Activated CD8-positive, alpha-beta memory T cell treated with anti-CD3 and anti-CD28 coated beads for 4 hours (primary cell): ENCODE measurements around the gene H6PD.
"Not testable (repeated sequence)": the region's sequence is repeated elsewhere in the genome, so short reads cannot be mapped to it uniquely, and the experiment has no call there.

Experiments used
- DNase-seq, 2 donors: peaks; one replicate each; pipeline ENCODE4 v3.0.0-alpha.2; 2020; ENCODE audit warnings: low read depth in 2 of 2

Gene H6PD

DNA sequence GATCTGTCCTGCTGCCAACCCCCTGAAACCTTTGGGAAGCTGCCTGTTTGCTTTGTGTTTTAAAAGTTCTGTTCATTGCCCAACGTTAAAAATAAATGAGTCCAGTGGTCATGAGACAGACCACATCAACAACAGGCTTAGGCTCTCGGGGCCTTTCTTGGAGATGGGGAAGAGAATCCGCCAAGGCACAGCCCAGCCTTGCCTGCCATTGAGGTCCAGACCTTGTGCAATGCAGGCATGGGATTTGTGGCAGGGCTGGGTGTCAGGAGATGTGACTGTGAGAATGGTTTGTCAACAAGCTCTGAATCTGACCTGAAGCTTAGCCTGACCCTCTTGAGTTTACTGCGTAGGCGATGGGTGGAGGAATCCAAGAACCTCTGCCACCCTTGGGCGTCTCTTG, 62.3 kb downstream of the H6PD start:
- no peak for DNase-seq

DNA sequence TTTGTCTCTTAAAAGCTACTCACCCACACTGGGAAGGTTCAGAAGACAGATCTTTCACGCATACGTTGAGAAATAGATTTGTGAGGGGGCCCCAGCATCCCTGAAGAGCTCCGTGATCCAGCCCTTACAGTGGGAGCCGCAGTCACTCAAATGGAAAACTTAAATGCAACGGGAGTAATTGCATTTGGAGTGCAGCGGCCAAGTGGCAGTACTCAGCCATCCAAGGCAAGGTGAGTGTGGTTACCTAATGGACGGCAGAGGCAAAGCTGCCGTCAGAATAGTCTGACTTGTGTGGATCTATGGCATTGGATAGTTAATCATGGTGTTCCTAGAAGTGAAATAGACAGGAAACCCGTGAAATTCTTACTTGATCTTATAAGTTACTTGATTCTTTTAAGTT, 63.3 kb downstream of the H6PD start:
- DNase-seq = no peak

DNA sequence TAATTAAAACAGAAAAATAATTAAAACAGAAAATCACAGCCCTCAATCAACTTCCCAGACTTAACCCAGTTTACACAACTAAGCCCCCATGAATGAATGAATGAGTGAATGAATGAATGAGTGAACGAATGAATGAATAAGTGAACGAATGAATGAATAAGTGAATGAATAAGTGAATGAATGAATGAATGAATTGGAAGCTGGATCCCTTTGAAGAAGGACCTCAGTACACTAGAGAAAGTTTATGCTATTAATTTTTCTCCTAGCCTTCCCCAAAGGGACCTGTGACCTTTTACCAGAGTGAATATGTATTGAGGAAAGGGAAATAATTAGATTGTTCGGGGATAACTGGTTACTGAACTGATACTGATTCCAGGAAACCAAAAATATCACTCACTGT, 63.7 kb downstream of the H6PD start:
- DNase-seq = no peak

DNA sequence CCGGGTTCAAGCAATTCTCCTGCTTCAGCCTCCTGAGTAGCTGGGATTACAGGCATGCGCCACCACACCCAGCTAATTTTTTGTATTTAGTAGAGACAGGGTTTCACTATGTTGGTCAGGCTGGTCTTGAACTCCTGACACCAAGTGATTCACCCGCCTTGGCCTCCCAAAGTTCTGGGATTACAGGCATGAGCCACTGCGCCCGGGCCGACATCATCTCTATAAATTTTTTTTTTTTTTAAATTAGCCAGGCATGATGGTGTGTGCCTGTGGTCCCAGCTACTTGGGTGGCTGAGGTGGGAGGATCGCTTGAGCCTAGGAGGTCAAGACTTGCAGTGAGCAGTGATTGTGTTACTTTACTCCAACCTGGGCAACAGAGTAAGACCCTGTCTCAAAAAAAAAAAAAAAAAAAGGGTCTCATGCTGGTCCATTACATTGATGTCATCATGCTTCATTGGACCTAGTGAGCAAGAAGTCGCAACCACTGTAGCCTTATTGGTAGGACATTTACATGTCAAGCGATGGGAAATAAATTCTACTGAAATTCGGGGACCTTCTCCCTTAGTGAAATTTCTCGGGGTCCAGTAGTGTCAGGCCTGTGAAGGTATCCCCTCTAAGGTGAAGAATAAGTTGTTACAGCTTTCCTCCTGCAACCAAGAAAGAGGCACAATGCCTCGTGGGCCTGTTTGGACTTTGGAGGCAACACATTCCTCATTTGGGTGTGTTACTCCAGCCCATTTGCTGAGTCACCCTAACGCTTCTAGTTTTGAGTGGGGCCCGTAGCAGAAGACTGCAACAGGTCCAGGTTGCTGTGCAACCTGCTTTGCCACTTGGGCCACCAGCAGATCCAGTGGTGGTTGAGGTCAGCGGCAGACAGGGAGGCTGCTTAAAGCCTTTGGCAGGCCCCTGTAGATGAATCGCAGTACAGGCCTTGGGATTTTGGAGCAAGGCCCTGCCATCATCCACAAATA, 65.3 kb downstream of the H6PD start:
- DNase-seq = not testable (repeated sequence)

DNA sequence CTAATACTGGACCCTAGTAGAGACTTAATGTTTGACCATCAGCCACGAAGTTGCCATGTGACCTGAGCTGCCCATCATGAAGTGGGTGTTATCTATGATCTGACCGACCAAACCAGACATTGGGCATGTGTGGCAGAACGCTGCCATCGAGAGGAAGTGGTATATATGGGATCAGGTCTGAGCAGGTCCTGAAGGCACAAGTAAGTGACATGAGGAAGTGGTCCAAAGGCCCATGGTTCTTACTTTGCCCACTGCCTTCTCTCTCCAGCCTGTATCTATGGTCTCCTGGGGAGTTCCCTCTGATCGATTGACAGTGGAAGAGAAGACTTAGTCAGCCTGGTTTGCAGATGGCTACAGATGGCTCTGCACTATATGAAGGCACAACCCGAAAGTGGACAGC, 66.0 kb downstream of the H6PD start:
- DNase-seq = no peak

DNA sequence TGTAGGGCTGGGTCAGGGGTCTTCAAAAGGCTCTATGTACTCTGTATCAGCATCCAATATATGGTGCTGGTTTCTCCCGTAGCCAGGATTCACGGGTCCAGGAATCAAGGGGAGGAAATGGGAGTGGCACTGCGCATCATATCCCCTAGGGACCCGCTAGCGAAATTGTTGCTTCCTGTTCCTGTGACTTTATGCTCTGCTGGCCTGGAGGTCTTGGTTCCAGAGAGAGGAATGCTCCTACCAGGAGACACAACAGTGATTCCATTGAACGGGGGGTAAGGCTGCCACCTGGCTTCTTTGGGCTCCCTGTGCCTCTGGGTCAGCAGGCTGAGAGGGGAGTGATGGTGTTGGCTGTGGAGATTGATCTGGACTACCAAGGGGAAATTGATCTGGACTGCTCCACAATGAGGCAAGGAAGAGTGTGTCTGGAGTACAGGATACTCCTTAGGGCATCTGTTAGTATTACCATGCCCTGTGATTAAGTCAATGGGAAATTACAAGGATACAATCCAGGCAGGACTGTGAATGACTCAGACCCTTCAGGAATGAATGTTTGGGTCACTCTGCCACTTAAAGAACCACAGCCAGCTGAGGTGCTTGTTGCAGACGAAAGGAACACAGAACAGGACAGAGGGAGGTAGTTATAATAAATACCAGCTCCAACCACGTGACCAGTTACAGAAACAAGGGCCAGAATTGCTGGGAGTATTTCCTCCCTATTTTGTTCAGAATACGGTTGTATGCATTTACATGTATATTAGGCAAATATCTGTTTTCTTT, 68.4 kb downstream of the H6PD start:
- no peak for DNase-seq

DNA sequence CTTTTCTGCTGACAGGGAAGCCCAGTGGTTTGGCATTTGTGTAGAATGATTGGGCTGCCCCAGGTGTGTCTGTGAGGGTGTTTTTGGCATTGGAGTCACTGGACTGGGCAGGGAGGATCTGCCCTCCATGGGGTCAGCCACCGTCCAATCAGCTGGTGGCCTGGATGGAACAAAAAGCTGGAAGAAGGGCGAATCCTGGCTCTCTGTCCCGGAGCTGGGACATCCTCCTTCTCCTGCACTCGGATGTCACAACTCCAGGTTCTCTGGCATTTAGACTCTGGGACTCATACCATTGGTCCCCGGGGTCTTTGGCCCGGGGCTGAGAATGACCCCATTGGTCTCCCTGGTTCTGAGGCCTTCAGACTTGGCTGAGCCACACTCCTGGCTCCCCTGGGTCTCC, 69.3 kb downstream of the H6PD start:
- no peak for DNase-seq

DNA sequence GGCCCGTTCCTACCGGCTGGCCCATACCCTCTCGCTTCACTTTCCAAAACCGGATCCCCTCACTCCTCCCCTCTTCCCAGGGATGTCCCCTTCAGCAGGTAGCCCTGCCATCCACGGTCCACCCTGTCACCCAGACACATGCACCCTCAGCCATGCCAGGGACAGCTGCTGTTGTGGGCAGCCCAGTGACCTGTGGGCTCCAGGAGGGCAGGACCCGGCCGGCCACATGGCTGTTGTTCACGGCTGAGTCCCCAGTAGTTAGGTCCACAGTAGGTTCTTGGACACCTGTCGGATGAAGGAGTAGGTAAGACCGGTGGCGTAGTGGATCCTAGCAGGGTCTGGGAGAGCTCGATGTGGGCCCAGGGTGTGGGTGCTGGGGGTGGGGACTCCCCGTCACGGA, 70.6 kb downstream of the H6PD start:
- no peak for DNase-seq

DNA sequence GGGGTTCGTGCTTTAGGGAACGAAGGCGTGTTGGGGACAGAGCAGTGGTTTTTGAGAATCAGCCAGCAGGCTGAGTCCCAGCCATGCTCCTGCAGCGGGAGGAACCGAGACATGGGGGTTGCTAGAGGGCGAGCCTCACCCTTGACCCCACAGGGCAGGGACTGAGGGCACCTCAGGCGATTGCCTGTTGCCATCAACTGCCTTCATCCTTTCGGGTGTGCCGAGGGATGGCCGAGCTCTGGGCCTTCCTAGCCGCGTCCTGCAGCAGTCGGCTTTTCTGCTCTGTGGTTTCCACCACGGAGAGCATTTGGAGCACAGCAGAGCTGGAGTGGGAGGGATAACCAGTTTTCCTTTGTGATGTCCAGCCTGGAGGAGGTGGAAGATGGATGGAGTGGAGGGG, 71.4 kb downstream of the H6PD start:
- DNase-seq = no peak

DNA sequence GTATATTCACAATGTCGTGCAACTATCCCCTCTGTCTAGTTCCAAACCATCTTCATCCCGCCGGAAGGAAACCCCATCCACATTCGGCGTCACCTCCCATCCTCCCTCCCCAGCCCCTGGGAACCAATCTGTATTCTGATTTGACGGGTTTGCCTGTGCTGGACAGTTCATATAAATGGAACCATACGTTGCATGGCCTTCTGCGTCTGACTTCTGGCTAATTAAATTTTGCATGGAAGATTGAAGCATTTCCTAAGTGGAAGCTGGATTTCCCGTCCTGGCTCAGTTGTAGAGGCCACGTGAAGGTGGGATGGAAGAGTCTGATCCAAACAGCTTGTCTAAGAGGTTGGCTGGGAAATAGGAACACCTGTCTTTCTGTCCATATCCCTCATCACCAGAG, 72.7 kb downstream of the H6PD start:
- DNase-seq = no peak

DNA sequence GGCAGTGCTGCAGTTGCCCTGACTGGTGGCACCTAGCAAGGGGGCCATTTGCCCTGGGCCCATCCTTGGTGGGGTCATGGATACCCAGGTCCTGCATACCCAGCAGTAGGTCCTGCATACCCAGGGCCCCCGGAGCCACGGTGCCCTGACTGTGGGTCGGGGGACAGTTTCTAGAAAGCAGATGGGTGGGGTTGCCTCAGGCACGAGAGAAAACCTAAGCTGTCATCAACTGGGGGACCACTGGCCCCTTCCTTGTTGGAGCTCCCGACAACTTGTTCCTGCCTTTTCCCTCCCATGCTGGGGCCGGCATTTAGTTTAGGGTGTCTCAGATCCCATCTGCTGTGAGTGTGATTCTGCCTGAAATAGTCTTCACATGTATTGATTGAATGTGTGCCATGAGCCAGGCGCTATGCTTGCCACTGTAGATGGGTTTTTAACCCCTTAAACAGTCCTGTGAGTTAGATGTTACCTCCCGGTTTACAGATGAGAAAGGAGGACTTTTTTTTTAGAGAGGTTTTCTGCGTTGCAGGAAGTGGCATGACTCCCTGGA, 73.7 kb downstream of the H6PD start:
- DNase-seq = no peak

DNA sequence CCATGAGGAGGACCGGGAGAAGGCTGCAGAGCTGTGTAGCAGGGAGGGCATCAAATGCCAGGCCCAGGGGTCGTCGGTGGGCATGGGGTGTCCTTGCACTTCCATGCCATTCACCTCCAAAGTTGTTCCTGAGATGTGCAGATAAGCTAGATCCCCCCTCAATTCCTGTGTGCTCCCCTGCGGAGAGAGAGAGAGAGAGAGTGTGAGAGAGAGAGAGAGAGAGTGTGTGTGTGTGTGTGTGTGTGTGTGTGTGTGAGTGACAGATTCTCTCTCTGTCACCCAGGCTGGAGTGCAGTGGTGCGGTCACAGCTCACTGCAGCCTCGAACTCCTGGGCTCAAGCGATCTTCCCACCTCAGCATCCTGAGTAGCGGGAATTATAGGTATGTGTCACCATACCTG, 74.5 kb downstream of the H6PD start:
- no peak for DNase-seq

DNA sequence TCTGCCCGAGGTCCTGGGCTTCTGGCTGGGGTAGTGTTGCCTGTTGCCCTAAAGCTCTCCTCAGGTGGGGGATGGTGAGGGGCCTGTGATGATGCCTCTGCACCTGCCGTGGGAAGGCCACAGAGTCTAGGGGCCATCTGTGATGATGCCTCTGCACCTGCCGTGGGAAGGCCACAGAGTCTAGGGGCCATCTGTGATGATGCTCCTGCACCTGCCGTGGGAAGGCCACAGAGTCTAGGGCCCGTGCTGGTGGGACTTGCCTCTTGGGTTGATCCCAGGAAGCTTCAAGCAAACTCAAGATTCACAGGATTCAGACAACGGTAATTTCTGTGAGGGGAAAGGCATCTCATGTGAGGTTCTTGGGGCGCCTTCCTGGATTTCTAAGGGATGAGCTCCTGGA, 75.4 kb downstream of the H6PD start:
- DNase-seq = no peak

DNA sequence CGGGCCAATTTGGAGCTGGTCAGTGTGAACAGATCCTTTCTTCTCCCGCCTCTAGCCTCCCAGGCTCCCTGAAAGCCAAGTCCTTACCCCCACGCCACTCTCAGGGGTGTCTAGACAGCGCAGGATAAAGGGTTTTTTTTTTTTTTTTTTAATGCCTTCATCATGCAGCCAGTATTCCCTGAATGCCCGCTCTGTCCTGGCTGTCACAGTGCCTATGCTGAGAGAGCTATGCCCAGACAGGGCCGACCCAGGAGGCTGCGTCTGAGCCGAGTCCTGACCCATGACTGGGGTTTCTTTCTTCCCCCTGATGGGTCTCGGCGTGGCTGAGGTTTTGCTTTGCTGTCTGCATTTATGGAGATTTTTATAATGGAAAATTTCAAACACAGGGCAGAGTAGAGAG, 76.5 kb downstream of the H6PD start:
- DNase-seq = no peak

DNA sequence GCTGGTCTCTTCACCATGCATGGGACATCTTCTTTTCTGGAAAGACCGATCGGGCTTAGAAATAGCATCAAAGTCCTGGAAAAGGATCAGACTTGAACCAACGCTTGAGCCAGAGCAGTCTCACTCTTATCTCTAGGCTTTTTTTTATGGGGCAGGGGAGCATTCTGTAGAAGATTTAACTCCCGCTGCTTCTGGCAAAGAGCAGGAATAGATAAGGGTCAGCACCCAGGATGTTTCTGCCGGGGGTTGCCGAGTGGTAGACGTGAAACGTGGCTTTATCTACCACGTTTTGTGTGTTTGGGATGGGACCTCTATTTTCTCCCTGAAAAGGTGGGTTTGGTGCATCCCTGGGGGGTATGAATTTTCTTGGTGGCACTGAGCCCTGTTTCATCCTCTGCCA, 76.9 kb downstream of the H6PD start:
- DNase-seq = no peak

DNA sequence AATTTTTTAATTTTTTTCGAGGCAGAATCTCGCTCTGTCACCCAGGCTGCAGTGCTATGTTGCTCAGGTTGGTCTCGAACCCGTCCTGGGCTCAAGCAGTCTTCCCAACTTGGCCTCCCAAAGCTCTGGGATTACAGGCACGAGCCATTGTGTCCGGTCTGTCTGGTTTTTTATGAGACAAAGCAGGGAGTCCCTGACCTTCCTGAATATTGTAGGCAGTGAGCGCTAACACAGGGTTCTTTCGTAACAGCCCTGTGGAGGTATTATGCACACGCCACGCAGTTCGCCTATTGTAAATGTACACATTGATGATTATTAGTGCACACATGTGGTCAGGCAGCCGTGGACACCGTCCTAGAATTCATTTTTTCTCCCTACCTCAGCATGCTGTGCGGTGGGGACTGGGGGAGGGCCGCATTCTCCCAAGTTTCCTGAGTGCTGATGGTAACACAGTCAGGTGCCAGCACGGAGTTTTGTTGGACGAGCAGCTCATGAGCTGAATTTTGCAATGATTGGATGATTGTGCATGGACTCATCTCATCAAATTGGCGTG, 77.7 kb downstream of the H6PD start:
- no peak for DNase-seq

DNA sequence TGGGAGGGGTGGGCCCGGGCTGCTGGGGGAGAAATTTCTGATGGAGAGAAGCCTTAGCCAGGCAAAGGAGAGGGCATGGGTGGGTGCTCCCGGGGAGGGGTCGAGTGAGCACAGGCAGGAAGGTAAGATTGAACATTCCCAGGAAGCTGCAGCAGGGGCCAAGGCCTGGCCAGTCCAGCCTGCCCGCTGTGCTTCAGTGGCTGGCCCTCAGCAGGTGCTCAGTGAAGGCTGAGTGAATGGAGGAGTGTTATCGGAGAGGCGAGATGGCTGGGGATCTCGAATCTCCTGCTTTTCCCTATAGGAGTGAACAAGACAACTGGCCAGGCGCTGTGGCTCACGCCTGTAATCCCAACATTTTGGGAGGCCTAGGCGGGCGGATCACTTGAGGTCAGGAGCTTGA, 79.0 kb downstream of the H6PD start:
- no peak for DNase-seq

DNA sequence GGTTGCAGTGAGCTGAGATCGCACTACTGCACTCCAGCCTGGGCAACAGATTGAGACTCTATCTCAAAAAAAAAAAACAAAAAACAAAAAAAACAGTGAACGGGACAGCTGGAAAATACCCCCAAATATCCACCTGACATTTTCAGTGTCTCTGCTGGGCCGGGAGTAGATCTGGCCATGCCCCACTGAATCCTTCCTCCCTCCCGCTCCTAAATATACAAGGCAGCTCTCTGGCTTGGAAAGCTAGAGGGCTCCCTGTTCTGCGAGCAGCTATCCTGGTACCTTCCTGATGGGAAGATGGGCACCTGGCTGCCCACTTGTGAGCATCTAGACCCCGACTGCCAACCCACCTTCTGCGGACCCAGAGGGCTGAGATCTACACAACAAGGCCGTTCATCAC, 79.5 kb downstream of the H6PD start:
- DNase-seq = no peak

DNA sequence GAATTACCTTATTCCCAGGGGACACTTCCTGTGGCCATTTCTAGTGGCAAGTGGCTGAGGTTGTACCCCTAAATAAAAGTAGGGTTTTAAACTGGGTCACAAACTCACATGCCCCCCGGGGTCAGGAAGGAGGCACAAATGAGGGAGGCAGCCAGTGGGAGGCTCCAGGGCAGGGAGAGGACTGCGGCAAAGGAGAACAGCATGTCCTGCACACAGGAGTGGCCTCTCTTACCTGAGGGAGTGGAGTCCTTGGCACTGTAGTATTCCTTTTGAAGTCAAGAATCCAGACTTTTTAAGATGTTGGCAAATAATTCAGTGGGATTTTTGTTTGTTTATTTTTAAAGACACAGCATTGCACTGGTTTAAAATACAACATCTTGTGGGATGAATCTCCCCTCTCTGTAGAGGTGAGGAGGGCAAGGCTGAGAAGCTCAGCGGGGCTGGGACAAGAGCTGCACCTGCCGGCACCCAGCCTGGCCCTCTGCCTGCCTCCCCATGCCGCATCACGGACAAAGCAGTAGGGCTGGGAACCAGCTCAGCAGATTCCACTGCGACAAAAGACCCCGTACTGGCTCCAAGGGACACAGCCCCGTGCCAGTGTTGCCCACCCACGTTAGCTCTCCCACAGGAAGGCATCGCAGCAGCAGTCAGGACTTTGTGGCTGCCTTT, 80.3 kb downstream of the H6PD start:
- DNase-seq = no peak

DNA sequence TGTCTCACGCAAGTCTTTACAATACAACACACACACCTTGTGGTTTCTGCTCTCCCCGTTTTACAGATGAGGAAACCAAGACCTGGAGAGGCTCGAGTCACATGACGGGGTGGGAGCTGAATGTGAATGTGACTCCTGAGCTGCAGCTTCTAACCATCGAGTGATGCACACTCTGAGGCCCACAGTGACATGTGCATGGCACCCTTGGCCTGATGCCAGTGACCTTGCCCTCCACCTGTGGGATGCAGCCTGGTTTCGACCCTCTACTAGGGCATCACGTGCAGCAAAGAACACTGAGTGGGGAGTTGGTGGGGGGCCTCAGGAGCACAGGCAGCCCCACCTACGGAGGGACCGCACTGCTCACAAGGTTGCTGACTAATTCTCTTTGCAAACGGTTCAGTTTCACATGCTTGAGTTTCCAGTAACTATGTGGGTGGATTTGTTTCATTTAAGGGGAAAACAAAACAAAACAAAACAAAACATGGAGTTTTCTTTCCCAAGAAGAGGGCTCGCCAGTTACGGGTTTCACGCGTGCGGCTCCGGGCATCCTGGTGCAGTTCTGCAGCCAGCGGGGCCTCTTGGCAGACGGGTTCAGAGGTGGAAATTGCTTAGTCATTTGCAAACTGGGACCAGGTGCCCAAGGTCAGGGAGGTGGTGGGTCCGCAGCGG, 81.0 kb downstream of the H6PD start:
- DNase-seq = no peak

DNA sequence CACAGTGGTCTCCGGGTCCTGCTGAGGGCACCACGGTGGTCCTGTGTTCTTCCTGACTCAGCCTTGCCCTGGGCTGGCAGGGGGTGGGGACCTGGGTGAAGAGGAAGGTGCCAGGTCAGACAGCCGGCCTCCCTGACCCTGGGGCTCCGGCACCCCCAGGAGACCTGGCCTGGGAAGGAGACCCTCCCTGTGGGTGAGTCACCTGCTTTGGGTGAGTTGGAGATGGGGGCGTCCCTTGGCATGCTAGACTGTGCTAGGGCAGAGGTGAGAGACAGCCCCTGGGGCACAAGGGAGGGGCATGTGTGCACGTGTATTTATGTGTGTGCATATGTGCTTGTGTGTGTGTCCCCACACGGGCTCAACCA, 81.5 kb downstream of the H6PD start:
- DNase-seq = no peak
